Glutamatergic neuron (in vitro differentiated cells): Measurements from ENCODE around the gene CROCC2. TPM values are rescaled to one million over a fixed set of nuclear protein-coding genes. Genes with fewer than 3 reads are reported as not detected.

Source experiments
- DNase-seq: peaks from one replicate; pipeline ENCODE4 v3.0.0; 2022
- H3K27ac Mint-ChIP-seq: one replicate; pipeline ENCODE4 v1.8.0; 2020; ENCODE audit warnings: mild to moderate bottlenecking, mixed read lengths, inconsistent platforms; ENCODE audit not compliant: unreplicated experiment
- H3K27me3 Mint-ChIP-seq: one replicate; pipeline ENCODE4 v1.8.0; 2020; ENCODE audit warnings: mild to moderate bottlenecking, moderate library complexity, mixed read lengths, inconsistent platforms; ENCODE audit not compliant: unreplicated experiment
- H3K36me3 Mint-ChIP-seq: one replicate; pipeline ENCODE4 v1.8.0; 2020; ENCODE audit warnings: mild to moderate bottlenecking, mixed read lengths, inconsistent platforms; ENCODE audit not compliant: unreplicated experiment
- H3K4me1 Mint-ChIP-seq: one replicate; pipeline ENCODE4 v1.8.0; 2020; ENCODE audit warnings: mild to moderate bottlenecking, low read depth, mixed read lengths, inconsistent platforms; ENCODE audit not compliant: unreplicated experiment
- H3K4me3 Mint-ChIP-seq: one replicate; pipeline ENCODE4 v1.8.0; 2020; ENCODE audit warnings: mild to moderate bottlenecking, mixed read lengths, inconsistent platforms; ENCODE audit not compliant: unreplicated experiment
- H3K9me3 Mint-ChIP-seq: one replicate; pipeline ENCODE4 v1.8.0; 2020; ENCODE audit warnings: mild to moderate bottlenecking, moderate library complexity, mixed read lengths, inconsistent platforms; ENCODE audit not compliant: unreplicated experiment
- total RNA-seq: library from RNA; stranded (reverse); fragmentation: NEBNext Ultra II Directional; extraction: Animal tissue kit (Norgen Biotek cat#: 25700); gene quantifications from one replicate; pipeline ENCODE4 v1.2.1, GENCODE V29; 2021; ENCODE audit not compliant: unreplicated experiment
- TF ChIP-seq, protein P1 (sequence below): fragments of 200-600 bp; sonication (generic); IDR thresholded peaks from one replicate; pipeline ENCODE4 v1.5.0; 2021; ENCODE audit not compliant: partially characterized antibody, unreplicated experiment

CROCC2 gene
- total RNA-seq, 1 donor from 2014 or later = not detected

DNA sequence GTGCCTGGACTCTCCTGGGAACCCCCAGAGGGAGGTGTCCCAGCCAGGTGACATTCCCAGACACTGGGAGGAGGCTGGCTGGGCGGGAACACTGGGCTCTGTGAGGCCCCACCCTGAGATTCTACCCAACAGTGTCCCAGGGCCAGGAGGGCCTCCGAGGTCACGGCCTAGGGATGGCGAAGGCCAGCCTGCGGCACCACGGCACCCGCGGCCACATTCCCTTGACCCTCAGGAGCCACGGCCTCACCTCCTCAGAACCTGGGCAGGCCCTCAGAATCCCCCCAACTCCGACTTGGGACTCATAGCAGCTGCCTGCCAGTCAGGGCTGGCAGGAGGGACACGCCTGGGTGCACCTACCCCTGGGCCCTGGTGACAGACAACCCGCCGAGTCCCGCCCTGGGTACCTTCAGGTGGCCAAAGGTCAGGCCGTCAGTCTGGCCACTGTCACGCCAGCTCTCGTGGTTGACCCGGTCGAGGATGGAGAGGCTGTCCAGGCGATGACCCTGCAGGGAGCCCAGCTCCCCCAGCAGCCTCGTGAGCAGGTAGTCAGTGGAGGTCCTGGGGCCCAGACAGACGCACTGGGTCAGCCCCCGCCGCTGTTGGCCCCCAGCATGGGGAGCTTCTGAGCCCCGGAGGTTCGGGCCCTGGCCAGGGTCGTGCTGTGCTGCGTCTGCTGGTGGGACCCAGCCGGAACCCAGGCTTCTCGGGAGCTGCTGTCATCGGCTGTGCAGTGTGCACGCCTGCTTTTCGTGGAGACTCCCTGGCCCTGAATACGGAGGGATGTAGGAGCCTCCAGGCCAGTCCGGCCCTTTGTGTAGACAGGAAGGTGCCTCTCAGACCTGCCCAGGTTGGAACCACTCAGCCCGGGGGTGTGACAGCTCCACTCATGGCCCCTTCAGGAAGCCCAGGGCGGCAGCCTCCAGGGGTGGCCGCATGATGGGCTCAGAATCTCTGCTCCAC lies 16.3 kb upstream of the CROCC2 start:
- H3K27ac Mint-ChIP-seq = no peak overlapping the region
- peaks cover 2% of the 10 kb centered on the region for H3K27me3 Mint-ChIP-seq
- TF ChIP-seq, protein P1, sequence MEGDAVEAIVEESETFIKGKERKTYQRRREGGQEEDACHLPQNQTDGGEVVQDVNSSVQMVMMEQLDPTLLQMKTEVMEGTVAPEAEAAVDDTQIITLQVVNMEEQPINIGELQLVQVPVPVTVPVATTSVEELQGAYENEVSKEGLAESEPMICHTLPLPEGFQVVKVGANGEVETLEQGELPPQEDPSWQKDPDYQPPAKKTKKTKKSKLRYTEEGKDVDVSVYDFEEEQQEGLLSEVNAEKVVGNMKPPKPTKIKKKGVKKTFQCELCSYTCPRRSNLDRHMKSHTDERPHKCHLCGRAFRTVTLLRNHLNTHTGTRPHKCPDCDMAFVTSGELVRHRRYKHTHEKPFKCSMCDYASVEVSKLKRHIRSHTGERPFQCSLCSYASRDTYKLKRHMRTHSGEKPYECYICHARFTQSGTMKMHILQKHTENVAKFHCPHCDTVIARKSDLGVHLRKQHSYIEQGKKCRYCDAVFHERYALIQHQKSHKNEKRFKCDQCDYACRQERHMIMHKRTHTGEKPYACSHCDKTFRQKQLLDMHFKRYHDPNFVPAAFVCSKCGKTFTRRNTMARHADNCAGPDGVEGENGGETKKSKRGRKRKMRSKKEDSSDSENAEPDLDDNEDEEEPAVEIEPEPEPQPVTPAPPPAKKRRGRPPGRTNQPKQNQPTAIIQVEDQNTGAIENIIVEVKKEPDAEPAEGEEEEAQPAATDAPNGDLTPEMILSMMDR = no peak
- H3K4me3 Mint-ChIP-seq = no peak overlapping the region
- no peaks in the 10 kb centered on the region for H3K4me1 Mint-ChIP-seq
- no peaks in the 10 kb centered on the region for H3K36me3 Mint-ChIP-seq
- no peaks in the 10 kb centered on the region for H3K9me3 Mint-ChIP-seq
- no peak for DNase-seq

DNA sequence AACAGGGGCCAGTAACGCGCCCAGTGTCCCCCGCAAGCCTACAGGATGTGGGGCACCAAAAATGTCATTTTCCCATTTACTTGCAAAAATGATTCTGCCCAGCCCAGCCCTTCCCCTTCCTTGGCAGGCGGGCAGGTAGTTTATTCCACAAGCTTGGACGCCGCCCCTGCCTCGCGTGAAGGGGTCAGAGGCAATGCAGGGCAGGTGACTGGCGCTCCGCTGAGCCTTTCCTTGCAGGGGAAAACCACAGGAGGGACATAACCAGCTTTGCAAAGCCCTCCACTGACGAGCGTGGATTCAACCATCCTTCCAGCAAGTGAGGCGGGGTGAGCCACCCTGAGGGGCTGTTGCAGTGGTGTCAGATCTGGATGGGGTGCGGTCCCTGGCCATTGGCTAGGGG lies 15.4 kb upstream of the CROCC2 start:
- H3K4me1 Mint-ChIP-seq = no peaks in the 10 kb centered on the region
- no peak overlapping the region for H3K4me3 Mint-ChIP-seq
- TF ChIP-seq, protein P1 = no peak
- no peak for DNase-seq
- H3K27ac Mint-ChIP-seq = no peak overlapping the region
- H3K9me3 Mint-ChIP-seq = no peaks in the 10 kb centered on the region
- H3K36me3 Mint-ChIP-seq = no peaks in the 10 kb centered on the region
- peaks cover 2% of the 10 kb centered on the region for H3K27me3 Mint-ChIP-seq

DNA sequence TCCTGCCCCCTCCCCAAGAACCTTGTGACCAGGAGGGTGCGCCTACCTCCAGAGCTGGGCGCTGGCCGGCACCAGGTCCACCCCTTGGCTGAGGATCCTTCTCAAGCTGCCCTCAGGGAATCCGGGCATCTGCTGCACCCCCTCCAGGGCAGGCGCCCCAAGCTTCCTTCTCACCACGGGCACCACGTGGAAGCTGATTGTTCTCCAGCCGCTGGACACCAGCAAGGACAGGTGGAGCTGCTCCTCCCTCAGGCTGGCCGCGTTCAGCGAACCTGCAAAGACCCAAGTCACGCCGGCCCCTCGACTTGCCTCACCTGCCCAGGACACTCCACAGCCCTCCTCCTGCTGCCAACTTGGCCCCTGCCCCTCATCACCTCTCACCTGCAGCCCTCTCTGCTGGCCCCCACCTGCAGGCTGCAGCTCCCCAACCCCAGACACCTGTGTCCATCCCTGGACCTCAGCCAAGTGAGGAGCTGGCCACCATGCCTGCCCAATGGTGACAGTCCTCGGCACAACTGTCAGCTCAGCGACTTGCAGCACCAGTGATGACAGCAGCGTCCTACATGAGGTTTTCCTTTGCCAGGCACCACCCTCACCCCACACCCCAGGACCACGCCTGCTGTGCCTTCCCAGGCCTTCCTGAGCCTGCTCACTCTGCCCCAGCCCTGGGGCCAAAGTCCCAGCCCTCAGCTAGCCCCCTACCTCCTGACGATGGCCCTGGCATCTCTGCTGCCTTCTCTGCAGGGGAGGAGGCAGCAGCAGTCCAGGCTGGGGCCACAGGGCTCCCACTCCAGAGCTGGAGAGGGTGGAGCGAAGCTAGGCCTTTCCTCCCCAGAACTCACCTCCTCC lies 14.4 kb upstream of the CROCC2 start:
- H3K36me3 Mint-ChIP-seq = no peaks in the 10 kb centered on the region
- TF ChIP-seq, protein P1 = no peak
- H3K4me3 Mint-ChIP-seq = no peak overlapping the region
- no peak for DNase-seq
- H3K27ac Mint-ChIP-seq = no peak overlapping the region
- no peaks in the 10 kb centered on the region for H3K9me3 Mint-ChIP-seq
- no peaks in the 10 kb centered on the region for H3K4me1 Mint-ChIP-seq
- H3K27me3 Mint-ChIP-seq = no peaks in the 10 kb centered on the region

DNA sequence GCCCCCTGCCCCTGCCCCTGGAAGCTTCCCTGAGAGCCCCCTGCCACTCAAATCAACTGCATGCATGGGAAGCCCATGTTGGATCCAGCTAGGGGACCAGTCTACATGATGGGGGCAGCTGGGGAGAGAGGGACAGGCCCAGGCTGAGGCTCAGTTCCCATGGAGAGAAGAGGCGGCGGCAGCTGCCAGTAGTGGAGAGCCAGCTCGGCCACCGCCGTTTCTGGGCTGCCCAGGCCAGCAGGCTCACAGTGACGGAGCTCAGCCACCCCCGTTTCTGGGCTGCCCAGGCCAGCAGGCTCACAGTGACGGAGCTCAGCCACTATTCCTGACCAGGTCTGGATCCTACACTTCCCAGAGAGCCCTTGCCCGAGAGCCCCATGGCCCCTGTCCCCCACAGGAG lies 13.8 kb upstream of the CROCC2 start:
- H3K4me1 Mint-ChIP-seq = no peaks in the 10 kb centered on the region
- H3K27ac Mint-ChIP-seq = no peak overlapping the region
- TF ChIP-seq, protein P1 = no peak
- H3K36me3 Mint-ChIP-seq = no peaks in the 10 kb centered on the region
- no peaks in the 10 kb centered on the region for H3K27me3 Mint-ChIP-seq
- no peaks in the 10 kb centered on the region for H3K9me3 Mint-ChIP-seq
- no peak overlapping the region for H3K4me3 Mint-ChIP-seq
- DNase-seq = no peak
